HG02938 (cell line): Measurements from ENCODE around the gene HINT2.

Experiments
- ATAC-seq: cut with Tn5 transposase; IDR thresholded peaks from one replicate; pipeline ENCODE4 v1.9.1; 2021; ENCODE audit warnings: mild to moderate bottlenecking, moderate library complexity; ENCODE audit not compliant: unreplicated experiment

Gene HINT2

GRCh38 chr9:35781066-35781465 lies 33.8 kb downstream of the HINT2 start:
- no peak for ATAC-seq

DNA sequence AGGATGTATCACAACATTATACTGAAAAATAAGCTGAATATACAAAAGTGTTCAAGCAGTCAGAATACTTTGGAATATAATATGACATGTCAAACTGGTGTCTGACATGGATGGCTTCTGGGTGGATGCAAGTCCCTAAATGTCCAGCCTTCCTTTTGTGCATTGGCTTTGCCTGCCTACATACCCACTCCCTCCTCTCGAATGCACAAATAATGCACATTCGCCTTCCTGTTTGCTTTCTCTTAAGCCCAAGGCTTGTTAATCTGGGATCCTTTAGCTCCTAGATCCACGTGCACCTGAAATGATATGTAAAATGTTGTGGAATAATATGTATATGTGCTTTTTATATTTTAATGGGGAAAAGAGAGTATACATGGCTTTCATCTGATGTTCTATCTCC lies 36.3 kb downstream of the HINT2 start:
- no peak for ATAC-seq

- ATAC-seq: no peak
Observed at GRCh38 chr9:35776018-35776417, 38.8 kb downstream of the HINT2 start.

GRCh38 chr9:35774907-35775635 lies 39.8 kb downstream of the HINT2 start:
- ATAC-seq: no peak

- ATAC-seq: no peak
Observed at GRCh38 chr9:35771943-35772342, 42.9 kb downstream of the HINT2 start.

DNA sequence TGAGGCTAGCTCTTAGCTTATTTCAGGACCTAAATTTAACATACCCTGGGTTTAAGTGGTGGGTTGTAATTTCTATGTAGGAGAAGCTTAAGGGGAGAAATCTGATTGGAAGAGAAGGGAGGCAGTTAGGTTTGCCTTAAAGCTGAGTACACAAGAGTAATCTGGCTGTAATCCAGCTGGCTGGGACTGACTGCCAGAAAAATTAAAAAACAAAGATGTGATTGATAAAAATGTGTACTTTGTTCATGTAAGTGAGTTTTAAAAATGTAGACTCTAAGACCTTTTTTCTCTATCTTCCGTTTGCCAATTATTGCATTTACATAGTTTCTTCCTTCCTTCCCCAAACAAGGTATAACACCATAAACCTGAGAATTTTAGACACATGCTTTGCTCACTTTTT lies 43.3 kb downstream of the HINT2 start:
- ATAC-seq: no peak

- ATAC-seq: no peak
Observed at GRCh38 chr9:35771075-35771433, 43.8 kb downstream of the HINT2 start.

- ATAC-seq: no peak
Observed at GRCh38 chr9:35769763-35770162, 45.1 kb downstream of the HINT2 start.

GRCh38 chr9:35767458-35767857 lies 47.4 kb downstream of the HINT2 start:
- ATAC-seq: no peak

DNA sequence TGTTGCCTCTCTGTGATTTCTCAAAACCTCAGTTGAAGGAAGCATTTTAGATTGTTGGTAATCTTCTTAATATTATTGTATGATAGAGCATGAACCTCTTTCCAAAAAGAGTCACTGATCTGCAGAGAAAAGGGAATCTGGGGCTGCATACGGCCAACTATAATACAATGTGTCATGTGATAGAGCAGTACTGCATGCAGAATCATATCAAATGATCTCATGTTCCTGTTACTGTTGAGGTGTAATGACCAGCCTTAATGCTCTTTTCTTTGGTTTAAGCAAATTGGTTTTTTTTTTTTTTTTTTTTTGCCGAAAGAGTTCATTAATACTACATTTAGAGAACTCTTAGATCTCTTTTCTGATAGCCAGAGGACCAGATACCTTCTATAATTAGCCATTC lies 47.8 kb downstream of the HINT2 start:
- ATAC-seq: no peak

DNA sequence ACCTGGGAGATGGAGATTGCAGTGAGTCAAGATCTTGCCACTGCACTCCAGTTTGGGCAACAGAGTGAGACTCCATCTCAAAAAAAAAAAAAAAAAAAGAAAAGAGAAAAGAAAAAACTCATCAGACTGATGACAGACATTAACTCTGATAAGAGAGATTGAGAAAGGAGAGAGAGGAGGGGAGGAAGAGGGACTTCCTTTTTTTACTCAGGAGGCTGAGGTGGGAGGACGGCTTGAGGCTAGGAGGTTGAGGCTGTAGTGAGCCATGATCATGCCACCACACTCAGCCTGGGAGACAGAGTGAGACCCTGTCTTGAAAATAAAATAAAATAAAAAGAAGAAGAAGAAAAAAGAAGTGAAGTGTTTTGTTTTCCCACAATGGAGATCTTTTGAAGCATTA lies 51.0 kb downstream of the HINT2 start:
- ATAC-seq: no peak

- no peak for ATAC-seq
Observed at GRCh38 chr9:35763181-35763580, 51.7 kb downstream of the HINT2 start.
